Stimulated activated CD4-positive, alpha-beta T cell treated with anti-CD3 and anti-CD28 coated beads, Interleukin-2, amount 100 ng/mL, for 4 hours (primary cell): Measurements from ENCODE around the gene PRR18.
"Not testable (repeated sequence)": the region's sequence is repeated elsewhere in the genome, so short reads cannot be mapped to it uniquely, and the experiment has no call there.

Experiments used
- DNase-seq: peaks from one replicate; pipeline ENCODE4 v3.0.0-alpha.2; 2020; ENCODE audit warnings: low read depth

The PRR18 gene

DNA sequence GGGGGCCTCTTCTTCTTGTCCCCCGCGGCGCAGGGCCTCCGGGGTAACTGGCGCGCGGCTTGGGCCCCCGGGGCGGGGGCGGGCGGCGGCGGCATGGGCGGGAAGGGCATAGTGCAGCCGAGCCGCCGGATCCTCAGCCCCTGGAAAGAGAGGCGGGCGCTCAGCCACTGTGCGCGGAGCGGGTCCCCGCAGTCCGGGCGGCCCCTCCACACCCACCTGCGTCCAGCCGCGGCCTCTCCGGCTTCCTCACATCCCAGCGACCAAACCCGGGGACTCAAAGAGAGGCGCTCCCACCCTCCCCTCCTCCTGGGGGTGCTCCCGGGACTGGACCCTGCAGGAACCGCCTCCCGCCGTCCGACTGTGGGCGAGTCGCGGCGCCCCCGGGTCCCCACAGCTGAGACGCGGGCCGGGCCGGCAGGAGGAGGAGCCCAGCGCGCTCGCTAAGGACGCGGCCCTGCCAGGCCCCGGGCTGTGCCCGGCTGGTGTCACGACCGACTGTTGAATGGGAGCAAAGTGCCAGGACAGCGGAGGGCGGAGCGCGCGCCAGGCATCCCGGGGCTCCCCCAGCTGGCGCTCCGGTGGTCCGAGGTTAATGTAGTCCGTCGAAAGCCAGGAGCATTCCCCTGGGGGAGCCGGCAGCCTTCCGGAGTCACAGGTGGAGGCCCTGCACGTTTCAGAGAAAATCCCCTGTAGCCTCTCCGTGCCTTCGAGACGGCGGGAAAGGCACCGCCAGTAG is at the start of gene PRR18:
PRR18 (minus strand) TSS at position 360 of the 736 bp plus-strand sequence; CDS start at position 110, 250 bp downstream.
- no peak for DNase-seq

DNA sequence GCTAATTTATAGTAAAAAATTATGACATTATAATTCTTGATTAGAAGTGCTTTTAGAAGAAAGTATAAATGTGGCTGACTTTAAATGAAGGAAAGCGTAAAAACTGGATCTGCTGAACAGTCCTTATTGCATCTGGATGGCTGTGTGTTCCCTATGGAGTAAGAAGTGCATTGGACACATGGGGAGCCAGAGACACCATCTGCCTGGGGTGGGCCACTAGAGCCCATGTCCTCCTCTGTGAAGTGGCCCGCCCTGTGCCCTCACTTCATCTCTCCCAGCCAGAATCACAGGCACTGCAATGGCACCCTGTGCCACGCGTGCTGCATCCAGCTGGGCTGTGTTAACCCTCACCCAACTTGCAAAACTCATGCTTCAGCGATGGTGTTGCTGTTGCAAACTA is 47.4 kb upstream of the PRR18 start:
- DNase-seq: no peak

DNA sequence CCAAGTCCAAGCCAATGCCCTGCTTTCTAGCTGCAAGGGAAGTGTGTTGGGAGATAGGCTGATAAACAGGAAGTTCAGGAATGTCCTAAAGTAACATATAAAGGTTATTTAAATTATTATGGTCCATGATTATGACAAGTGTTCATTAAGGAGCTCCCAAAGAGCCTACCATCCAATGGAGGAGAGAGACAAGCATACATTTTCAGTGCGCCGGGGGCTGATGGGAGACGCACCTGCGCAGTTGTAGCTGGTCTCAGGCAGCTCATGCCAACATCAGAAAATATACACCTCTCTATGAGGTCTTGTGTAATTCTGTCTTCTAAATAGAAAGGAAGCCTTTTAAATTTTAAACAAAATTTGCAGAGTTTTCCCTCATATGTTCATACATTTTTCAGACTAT is 46.8 kb upstream of the PRR18 start:
- DNase-seq: no peak

DNA sequence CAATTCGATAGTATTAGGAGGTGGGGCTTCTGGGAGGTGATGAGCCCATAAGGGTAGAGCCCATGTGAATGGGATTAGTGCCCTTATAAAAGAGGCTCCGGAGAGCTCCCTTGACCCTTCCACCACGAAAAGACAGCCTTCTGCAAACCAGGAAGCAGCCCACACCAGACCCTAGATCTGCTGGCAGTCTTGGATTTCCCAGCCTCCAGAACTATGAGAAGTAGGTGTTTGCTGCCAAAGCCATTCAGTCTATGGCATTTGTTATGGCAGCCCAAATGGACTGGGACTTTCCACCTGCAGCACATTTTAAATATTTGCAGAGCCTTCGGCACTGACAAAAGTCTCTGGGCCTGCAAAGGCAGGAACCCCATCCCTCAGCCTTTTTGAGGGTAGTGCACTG is 46.0 kb upstream of the PRR18 start:
- no peak for DNase-seq

DNA sequence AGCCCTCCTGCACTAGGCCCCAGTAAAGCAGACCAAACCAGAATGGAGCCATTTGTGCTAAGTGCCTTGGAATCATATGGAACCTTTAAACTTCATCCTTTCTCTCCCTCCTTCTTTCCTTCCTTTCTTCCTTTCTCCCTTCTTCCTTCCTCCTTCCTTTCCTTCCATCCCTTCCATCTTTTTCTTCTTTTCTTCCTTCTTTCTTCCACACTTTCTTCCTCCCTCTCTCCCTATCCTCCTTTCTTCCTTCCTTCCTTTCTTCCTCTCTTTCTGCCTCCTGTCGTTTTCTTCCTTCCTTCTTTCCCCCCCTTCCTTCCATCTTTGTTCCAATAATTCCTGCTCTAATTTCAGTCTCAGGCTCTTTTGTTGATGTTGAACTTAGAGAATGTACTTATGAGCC is 45.3 kb upstream of the PRR18 start:
- no peak for DNase-seq

DNA sequence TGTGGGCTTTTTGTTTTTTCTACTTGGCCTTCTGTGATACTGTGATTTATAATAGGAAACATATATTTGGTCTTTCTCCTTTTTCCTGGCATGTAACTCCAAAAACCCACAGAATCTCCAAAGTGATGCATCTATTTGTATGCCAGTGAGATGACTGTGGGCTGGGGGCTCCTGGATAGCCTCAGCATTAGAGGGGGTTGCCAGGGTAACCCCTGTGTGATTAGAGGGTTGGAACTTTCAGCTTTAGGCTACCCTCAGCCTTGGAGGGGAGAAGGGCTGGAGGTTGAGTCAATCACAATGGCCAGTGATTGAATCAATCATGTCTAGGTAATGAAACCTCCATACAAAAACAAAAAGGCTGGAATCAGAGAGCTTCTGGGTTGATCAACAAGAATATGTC is 44.7 kb upstream of the PRR18 start:
- DNase-seq: no peak

DNA sequence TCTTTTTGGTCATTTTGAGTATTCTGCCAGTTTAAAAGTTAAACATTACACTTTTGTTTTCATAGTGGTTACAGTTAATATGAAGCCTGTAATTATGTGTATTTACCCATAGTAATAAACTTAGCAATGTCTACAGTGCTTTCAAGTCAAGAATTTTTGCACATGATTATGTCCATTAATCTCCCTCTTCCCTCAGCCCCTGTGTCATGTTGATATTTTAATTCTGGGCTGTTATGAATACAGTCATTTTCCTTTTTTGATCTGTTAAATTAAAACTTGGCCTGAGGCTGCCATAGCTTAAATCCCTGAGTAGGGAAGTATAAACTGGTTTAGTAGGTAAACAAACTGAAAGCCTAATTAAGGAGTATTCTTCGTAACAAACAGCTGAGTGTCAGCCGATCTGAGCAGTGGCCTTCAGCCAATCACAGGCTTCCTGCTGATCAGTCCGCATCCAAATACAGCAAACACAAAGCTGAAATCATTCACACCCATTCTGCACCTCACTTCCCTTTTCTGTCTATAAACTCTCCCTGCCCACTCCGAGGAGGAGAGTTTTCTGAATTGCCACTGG is 43.6 kb upstream of the PRR18 start:
- no peak for DNase-seq

- no peak for DNase-seq
Measured at GRCh38 chr6:166348305-166348949, 40.2 kb upstream of the PRR18 start.

GRCh38 chr6:166346965-166347364 is 38.8 kb upstream of the PRR18 start:
- DNase-seq: no peak

DNA sequence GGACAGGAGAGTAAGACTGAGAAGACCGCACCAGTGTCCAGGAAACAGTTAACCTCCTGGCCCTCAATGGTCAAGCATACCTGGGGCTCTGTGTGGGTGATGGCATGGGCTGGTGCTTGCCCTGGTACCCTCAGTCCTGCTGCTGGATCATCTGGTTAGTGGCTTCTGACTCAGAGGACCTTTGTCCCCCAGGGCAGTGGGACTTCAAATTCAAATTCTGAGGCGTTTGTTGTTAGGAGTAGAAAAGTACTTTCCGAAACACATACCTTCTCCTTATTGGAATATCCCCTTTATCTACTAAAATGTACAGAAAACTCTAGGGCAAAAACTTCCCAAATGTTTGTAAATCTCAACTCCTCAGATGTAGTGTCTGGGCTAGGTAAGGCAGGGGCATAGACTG is 38.3 kb upstream of the PRR18 start:
- DNase-seq: no peak

GRCh38 chr6:166345672-166346071 is 37.5 kb upstream of the PRR18 start:
- not testable (repeated sequence) for DNase-seq

DNA sequence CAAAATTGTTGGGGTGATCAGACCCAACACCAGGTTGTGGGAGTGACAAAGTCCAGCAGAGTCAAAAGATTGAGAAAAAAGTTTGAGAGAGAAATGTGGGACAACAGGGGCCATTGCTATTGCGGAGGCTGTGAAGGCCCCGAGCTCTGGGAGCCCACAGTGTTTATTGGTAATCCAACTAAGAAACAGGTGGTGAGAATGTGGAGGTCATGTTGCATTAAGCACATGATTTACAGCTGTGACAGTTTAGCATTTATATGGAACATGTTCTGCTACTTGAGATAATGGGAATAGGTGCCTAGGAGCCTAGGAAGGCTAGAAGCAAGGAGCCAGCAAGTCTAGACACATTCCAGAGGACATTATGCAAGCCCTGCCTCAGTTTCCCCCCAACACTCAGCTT is 36.7 kb upstream of the PRR18 start:
- not testable (repeated sequence) for DNase-seq

DNA sequence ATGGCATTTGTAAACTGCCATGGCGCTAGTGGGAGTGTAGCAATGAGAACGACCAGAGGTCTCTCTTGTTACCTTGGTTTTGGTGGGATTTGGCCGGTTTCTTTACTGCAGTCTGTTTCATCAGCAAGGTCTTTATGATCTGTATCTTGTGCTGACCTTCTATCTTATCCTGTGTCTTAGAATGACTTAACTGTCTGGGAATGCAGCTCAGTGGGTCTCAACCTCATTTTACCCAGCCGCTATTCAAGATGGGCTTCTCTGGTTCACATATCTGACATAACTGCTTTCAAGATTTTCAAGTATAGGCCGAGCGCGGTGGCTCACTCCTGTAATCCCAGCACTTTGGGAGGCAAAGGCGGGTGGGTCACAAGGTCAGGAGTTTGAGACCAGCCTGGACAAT is 36.0 kb upstream of the PRR18 start:
- DNase-seq: no peak

DNA sequence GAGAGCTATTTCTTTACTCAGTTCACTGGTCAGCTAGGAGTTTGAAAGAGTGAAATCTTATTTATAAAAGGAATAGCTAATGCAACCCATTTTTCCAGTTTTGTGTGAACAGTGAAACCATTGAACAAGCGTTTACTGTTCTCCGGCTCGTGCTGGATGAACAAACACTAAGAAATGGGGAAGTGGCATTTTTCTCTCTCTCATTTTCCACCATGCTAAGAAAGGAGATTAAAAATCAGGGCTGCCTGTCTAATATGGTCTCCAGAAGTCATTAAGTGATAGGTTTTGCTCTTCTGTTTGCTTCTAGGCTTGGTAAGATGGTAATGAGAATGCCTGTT is 34.9 kb upstream of the PRR18 start:
- DNase-seq: no peak

DNA sequence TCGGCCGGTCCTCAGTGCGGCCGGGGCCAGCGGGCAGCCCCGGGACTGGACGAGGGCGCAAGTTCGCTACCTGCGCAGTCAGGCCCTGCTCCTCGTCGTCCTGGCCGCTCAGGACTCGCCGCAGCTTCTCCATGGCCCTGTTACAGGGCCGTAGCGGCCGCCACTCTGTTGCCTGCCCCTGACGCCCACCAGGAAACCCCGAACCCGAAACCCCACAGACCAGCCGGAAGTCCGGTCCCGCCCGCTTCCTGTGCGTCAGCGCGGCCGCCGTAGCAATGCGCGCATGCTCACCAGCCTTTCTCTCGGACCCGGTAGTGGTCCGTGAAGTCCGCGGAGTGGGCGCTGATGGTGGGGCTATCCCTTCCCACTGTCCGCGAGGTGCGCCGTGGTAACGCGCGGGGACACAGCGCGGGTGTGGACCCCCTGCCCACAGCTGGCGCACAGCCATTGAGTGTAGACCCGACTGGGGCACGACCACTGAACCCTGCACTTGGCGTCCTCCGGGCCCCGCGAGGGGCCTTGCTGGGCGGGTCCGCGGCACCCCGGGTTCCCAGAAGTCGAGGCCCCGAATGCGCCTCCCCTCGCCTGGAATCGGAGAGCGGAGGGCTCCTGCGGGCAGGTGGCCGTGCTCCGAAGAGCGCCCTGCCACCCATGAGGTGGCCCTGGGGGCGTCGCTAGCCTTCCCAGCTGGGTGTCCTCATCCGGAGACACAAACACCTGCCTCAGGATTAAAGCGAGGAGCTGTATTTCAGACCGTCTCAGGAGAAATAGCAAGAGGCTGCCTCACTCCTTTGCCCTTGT is 34.4 kb upstream of the PRR18 start, which contains the start of gene SFT2D1:
SFT2D1 (minus strand) TSS at position 197 of the 801 bp plus-strand sequence; CDS start at position 133, 64 bp downstream.
- peak; percentile 60 for DNase-seq

DNA sequence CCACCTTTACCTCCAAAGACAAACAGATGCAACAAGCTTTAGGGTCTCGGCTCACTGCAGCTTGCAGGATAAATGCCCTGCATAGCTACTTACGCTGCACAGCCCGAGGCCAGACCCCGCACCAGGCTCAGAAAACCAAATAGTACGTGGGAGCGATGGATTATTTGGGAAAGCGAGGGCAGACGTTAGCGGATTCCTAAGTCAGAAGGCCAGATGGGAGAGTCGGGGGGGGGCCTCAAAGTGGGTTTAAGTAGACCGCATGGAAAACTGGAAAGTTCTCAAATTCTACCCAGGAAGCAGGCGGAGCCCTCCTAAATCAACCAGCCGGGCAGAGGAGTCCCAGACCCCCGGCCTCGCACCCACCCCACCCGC is 33.8 kb upstream of the PRR18 start:
- DNase-seq: no peak

- no peak for DNase-seq
Measured at GRCh38 chr6:166341464-166341863, 33.3 kb upstream of the PRR18 start.

GRCh38 chr6:166338854-166339253 is 30.7 kb upstream of the PRR18 start:
- no peak for DNase-seq

- DNase-seq: no peak
Measured at GRCh38 chr6:166336847-166337246, 28.7 kb upstream of the PRR18 start.

- DNase-seq: no peak
Measured at GRCh38 chr6:166335378-166336302, 27.4 kb upstream of the PRR18 start.

- no peak for DNase-seq
Measured at GRCh38 chr6:166334878-166335277, 26.7 kb upstream of the PRR18 start.
